ENCODE measurements around the gene HPSE2. TPM values are rescaled to one million over a fixed set of nuclear protein-coding genes. Genes with fewer than 3 reads are reported as not detected.
A peak's percentile ranks its signal among the peaks of the same experiment; 100 is the strongest.

HPSE2 gene
- total RNA-seq, 1 donor = not detected

DNA sequence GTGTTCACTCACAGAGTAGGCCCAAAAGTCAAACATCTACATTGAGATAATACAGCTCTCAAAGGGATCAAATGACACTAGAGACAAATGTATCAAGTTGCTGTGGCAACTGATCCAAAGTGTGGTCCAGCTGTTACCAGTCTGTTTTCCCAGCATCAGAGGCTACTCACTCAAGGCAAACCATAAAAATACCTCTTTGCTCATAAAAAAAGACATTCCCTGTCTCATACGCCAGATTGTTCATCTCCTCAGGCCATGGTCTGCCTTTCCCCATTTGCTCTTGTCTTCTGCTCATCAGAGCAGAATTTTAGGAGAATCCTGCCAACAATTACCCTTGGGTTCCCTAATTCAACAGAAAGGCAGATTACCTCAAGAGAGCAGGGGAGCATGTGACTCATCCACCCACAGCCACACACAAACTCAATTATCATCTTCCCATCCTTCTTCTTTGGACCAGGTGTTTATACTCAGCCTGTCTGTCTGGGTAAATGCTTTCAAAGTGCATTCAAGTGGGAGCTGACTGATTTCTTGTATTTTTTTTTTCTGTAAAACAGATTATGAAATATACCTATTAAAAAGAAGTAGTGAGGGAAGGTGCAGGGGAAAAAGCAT is 562.4 kb downstream of the HPSE2 start:
- H3K4me3 ChIP-seq (ENCODE audit: low read depth, low read length) = no peak overlapping the region
- TF ChIP-seq, protein P1, sequence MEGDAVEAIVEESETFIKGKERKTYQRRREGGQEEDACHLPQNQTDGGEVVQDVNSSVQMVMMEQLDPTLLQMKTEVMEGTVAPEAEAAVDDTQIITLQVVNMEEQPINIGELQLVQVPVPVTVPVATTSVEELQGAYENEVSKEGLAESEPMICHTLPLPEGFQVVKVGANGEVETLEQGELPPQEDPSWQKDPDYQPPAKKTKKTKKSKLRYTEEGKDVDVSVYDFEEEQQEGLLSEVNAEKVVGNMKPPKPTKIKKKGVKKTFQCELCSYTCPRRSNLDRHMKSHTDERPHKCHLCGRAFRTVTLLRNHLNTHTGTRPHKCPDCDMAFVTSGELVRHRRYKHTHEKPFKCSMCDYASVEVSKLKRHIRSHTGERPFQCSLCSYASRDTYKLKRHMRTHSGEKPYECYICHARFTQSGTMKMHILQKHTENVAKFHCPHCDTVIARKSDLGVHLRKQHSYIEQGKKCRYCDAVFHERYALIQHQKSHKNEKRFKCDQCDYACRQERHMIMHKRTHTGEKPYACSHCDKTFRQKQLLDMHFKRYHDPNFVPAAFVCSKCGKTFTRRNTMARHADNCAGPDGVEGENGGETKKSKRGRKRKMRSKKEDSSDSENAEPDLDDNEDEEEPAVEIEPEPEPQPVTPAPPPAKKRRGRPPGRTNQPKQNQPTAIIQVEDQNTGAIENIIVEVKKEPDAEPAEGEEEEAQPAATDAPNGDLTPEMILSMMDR (IDR thresholded peaks at IDR 0.05; ENCODE audit: insufficient read depth, low read length) = no peak
- DNase-seq (ENCODE audit: low read depth) = no peak

DNA sequence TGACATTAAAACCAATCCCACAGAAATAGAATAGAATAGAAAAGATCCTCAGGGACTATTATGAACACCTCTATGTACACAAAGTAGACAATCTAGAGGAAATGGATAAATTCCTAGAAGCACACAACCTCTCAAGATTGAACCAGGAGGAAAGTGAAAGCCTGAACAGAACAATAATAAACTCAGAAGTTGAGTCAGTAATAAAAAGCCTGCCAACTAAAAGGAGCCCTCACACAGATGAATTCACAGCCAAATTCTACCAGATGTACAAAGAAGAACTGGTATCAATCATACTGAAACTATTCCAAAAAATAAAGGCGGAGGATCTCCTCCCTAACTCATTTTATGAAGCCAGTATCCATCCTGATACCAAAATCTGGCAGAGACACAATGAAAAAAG is 568.6 kb downstream of the HPSE2 start:
- no peak for DNase-seq (ENCODE audit: low read depth)
- no peak overlapping the region for H3K4me3 ChIP-seq (ENCODE audit: low read depth, low read length)
- TF ChIP-seq, protein P1 (IDR thresholded peaks at IDR 0.05; ENCODE audit: insufficient read depth, low read length) = no peak

DNA sequence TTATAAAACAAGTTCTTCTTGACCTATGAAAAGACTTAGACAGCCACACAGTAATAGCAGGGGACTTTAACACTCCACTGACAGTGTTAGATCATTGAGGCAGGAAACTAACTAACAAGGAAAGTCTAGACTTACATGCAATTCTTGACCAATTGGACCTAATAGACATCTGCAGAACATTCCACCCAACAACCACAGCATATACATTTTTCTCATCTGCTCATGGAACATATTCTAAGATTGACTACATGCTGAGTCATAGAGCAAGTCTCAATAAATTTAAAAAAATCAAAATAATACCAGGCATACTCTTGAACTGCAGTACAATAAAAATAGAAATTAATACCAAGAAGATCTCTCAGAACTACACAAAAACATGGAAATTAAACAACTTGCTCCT is 569.4 kb downstream of the HPSE2 start:
- DNase-seq (ENCODE audit: low read depth) = no peak

DNA sequence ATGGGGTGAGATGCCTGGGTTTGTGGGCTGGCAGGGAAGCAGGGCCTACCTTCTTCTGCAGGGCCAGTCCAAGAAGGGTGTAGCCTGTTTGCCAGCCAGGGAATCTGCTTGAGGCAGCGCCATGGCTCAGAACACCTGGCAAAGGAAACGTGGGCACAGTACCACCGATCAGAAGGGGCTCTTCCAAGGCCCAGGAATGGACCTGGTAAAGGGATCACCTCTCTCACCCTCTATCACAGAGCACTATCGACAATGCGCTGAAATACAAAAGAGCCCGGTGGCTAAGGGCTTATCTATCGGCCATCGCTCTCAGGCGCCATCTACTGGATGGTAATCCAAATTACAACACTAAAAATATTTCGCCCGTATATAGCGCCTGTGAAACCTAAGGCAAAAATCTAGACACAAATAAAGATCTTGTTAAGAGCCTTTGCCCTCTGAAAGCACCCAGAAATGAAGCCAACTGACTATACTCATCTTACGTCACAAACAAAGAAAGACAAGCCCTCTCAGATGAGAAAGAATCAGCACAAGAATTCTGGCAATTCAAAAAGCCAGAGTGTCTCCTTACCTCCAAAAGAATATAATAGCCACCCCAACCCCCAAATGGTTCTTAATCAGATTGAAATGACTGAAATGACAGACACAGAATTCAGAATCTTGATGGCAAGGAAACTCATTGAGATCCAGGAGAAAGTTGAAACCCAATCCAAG is 571.2 kb downstream of the HPSE2 start:
- H3K4me3 ChIP-seq (ENCODE audit: low read depth, low read length) = no peak overlapping the region
- peak; percentile 31 for DNase-seq (ENCODE audit: low read depth)
- TF ChIP-seq, protein P1 (IDR thresholded peaks at IDR 0.05; ENCODE audit: insufficient read depth, low read length) = peak; percentile 61

More for the DNA sequence above, 569.4 kb downstream of the HPSE2 start:
- TF ChIP-seq, protein P1 (IDR thresholded peaks at IDR 0.05; ENCODE audit: insufficient read depth, low read length) = no peak
- H3K4me3 ChIP-seq (ENCODE audit: low read depth, low read length) = no peak overlapping the region

DNA sequence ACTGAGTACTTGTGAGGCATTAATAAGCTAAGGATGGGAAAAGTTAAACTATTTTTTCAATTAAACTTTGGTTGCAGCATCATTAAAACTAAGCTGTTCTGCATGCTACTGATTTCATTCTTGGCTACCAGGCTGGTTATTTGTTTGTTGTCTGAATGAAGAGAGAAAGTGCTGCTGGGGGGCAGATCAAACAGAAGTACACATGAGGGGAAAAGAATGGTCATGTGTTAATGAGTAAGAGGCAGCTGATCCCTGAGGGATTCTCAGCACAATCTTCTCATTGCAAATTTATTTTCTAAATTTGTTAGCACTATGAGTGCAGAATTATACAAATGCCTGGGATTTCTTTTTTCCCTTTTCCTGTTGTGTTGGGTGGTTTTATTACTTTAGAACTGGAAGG is 575.7 kb downstream of the HPSE2 start:
- TF ChIP-seq, protein P1 (IDR thresholded peaks at IDR 0.05; ENCODE audit: insufficient read depth, low read length) = no peak
- DNase-seq (ENCODE audit: low read depth) = no peak
- no peak overlapping the region for H3K4me3 ChIP-seq (ENCODE audit: low read depth, low read length)

DNA sequence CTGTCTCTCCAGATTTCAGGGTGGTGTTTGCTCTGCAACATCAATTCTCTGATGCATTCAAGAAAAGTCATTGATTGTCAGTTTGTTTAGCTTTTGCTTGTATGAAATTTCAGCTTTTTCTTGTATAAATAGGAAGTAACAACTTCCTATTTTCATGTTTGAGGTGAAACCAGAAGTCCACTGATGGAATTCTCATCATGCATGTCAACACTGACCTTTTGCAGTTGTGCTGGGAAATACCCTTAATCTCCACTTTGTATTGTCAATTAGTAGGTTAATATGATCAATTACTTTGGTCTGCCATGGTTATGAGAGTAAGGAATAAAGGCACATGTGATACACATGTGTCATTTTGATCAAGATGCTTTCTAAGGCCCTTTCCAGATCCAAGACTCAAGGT is 580.2 kb downstream of the HPSE2 start:
- no peak overlapping the region for H3K4me3 ChIP-seq (ENCODE audit: low read depth, low read length)

More for the DNA sequence above, 580.2 kb downstream of the HPSE2 start:
- DNase-seq (ENCODE audit: low read depth) = no peak
- TF ChIP-seq, protein P1 (IDR thresholded peaks at IDR 0.05; ENCODE audit: insufficient read depth, low read length) = no peak
